ENCODE measurements around the gene FLYWCH2.
A peak's percentile ranks its signal among the peaks of the same experiment; 100 is the strongest.
"Not testable (repeated sequence)": the region's sequence is repeated elsewhere in the genome, so short reads cannot be mapped to it uniquely, and the experiment has no call there.

Gene FLYWCH2

DNA sequence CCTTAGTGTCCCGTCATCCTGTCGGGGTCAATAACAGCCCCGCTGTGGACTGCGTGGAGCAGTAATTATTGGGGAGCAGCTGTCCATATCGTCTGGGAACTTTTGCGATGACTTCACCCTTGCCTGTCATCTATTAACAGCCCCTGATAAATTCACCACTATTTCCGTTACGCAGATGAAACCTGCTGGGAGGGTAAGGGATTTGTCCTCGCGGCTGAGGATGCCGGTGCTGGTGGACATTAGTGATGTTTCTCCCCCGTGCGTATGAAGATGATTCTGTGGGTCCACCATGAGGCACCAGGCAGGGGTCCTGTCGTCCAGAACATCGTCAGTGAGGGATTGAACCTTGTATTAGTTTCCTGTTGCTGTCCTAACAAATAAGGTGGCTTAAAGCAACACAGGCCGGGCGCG, 1.0 kb downstream of the FLYWCH2 start:
- DNase-seq, result no peak

DNA sequence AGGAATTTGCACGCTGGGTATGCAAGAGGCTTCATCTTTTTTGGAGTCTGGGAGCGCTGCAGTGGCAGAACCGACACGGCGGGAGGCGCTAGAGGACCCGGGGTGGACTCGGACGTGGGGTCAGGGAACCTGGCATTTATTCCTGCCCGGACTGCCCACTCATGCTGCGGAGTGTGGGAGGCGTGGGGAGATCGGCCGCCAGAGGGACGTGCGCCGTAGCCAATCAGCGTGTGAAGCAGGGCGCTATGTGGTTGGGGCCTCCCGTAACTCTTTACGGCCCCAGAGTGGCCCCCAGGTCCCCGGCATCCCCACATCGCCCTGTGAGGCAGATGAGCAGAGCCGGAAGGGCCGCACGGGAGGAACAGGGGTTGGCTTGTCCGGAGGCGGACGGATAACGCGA, 11.2 kb downstream of the FLYWCH2 start:
- no peak for DNase-seq

DNA sequence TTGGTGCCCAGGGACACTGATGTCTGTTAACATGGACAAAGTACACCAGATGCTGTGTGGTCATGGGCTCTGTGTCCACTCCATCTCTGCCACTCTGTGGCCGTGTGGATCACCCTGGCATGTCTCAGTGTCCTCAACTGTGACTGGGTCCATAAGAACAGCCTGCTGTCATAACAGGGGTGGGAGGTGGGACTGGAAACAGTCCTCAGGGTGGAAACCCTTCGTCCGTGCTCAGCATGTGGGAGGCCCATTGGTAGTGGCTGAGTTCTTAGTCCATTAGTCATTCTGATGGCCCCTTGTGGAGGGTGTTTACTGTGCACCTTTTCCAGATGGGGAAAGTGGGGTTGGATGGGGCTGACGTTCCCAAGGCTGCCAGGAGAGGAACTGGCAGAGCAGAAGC, 12.8 kb downstream of the FLYWCH2 start:
- DNase-seq, result no peak

DNA sequence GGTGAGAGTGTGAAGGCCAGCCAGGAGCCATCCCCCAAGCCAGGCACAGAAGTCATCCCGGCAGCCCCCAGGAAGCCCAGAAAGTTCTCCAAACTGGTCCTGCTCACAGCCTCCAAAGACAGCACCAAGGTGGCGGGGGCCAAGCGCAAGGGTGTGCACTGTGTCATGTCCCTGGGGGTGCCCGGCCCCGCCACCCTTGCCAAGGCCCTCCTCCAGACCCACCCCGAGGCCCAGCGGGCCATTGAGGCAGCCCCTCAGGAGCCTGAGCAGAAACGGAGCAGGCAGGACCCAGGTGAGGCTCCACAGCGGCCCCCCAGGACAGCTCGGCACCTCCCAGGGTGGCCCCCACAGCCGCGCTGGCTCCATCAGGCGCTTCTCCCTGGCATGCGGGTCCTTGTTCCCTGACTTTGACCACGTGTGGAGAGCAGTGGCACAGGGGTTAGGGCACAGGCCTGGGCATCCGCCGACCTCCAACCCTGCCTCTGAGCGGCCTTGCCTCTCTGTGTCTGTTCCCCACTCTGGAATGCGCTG, 13.5 kb downstream of the FLYWCH2 start:
- DNase-seq, result no peak

DNA sequence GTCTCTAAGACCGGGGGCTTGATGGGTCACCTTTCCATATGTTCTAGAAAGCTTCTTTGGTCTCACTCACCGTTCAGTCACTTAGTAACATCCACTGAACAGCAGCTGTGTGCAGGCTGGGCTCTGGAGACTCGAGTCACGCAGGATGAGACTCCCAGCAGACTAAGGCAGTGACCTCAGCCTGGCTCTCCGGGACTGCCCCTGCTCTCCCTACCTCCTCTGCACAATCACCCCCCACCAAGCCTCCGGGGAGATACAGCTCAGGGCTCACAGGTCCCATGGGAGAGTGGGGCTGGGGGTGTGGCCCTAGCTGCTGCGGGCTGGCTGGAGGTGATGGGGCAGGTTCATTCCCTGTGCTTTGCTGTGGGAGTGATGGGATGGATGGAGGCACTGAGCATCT, 14.1 kb downstream of the FLYWCH2 start:
- no peak for DNase-seq

DNA sequence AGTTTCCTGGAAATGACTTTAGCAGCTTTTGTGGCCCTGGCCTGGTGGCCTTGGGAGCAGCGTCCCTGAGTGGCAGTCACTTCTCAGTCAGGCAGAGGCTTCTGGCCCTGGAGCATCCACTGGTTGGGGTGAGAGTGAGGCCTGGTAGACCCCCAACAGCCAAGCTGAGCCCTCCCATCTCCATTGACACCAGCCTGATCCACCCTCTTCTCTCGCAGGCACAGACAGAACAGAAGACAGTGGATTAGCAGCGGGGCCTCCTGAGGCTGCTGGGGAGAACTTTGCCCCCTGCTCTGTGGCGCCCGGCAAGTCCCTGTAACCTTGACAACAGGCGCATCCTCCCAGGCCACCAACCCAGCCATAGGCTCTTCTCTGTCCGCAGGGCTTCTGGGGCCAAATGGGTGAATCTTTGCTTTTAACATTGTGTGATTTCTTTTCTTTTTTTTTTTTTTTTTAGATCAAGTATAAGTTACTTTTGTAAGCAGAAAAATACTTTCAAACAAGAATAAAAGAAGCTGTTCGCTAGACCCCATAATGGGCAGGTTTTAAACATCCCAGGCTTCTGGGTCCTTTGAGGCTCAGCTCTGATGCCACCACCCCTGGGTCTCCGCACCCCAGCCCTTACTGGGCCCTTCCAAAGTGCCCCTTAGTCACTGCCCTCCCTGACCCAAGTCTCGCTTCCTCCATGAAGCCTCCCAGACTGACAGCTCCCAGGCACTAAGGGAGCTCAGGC, 16.0 kb downstream of the FLYWCH2 start:
- DNase-seq, result no peak

DNA sequence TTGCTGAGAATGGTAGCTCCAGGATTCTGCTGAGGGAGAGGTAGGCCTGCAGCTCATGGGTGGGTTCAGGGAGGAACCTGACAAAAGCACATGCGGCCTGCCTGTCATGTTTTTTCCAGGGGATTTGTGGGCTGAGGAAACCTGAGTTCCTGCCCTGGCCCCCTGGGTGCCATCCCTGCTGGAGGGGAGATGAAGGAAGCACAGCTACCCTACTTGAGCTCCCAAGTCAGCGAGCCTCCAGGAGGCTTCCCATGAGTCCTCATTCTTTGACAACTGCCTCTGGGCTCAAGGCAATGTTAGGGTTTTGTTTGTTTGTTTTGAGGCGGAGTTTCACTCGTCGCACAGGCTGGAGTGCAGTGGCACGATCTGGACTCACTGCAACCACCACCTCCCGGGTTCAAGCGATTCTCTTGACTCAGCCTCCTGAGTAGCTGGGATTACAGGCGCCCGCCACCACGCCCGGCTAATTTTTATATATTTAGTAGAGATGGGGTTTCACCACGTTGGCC, 16.6 kb downstream of the FLYWCH2 start:
- DNase-seq, result no peak

DNA sequence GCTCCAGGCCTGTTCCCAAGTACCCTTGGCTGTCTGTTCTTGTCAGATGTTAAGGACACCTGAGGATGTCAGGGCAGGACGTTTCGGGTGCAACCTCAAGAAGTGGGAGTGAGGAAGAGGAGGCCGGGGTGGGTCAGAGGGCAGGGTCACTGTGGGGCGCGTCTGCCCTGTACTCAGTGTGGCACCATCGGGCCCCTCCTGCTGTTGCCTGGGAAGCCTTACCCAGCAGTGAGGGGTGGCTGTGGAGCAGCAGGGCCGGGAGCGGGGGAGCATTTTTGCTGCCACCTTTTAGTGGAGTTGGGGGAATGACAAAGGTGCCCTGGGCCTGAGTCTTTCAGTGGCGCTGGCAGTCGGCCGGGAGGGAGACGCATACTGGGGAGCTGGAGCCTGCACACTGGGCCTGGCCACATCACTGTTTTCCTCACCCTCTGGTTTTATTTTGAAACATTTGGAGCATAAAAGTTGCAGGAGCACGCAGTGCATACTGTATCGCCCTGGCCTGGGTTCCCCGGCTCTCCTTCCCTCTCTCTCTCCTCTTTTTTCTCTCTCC, 17.6 kb downstream of the FLYWCH2 start:
- DNase-seq, result no peak

DNA sequence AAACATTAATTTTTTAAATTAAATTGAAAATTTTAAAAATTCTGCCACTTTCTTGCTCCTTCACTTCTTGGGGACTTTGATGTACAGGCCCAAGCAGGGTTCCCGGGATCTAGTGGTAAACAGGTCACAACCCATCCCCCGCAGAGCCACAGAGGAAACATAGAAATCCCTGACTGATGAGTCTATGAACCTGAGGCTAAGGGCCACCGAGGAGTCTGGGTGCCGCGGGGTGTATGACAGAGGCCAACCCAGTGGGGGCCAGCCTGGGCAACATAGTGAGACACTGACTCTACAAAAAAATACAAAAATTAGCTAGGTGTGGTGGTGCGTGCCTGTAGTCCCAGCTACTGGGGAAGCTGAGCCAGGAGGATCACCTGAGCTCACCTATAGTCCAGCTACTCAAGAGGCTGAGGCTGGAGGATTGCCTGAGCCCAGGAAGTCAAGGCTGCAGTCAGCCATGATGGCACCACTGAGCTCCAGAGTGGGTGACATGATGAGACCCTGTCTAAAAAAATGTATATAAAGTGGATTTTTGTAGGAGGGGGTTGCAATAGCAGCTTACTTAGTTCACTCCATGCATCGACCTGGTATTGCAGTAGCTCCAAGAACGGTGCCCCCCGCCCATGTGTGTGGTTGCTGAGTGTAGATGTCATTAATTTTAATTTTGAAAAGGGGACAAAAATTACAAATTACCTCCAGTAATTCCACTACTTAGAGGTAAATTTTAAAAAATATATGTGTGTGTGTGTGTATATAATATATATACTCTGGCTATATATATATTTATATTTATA, 19.5 kb downstream of the FLYWCH2 start:
- no peak for DNase-seq

DNA sequence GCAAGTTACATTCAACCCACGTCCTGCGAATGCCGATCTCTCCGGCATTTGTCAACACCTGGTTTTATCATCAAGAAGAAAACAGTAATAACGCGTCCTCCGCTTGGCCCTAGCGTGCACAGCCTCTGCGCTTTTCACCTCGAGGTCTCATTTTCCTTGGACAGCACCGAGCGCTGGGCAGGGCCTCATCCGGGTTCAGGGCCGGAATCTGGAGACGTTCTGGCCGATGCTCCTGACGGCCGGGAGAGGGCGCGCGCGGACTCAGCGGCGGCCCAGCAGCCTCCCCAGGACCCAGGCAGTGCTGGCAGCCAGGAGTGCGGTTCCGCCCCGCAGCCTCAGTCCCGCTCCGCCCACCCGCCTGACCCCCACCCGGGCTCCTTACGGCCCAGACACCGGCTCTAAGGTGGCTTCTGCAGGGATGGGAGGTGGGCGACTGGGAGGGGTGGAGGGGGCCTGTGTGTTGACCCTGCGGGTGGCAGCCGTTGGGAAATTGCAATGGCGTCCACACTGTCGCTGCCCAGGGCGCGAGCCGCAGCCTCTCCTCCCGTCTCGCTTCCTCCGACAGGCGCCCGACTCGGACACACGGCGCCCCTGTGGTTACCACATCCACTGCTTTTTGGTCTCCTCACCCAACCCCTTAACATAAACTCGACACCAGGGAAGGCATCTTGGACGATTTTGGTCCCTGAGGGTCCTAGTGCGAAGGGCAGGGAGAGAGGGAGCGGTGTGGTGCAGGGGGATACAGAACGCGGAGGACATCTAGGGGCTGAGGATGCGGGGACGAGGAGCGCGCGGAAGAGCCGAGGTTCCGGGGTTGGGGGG, 21.3 kb downstream of the FLYWCH2 start:
- peak; percentile 32 for DNase-seq

DNA sequence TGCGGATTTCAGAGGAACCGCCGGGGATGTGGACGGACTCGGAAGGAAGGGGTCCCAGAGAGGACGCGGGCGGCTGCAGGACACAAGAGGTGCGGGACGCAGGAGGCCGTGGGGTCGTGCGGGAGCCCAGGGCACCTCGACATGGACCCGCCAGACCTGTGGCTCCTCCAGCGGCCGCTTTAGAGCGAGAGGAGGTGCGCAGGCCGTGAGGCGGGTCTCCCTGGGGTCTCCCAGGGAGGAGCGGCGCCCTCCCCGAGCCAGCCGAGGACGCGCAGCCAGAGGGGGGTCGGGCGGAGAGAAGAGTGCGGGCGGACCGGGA, 21.9 kb downstream of the FLYWCH2 start:
- no peak for DNase-seq

DNA sequence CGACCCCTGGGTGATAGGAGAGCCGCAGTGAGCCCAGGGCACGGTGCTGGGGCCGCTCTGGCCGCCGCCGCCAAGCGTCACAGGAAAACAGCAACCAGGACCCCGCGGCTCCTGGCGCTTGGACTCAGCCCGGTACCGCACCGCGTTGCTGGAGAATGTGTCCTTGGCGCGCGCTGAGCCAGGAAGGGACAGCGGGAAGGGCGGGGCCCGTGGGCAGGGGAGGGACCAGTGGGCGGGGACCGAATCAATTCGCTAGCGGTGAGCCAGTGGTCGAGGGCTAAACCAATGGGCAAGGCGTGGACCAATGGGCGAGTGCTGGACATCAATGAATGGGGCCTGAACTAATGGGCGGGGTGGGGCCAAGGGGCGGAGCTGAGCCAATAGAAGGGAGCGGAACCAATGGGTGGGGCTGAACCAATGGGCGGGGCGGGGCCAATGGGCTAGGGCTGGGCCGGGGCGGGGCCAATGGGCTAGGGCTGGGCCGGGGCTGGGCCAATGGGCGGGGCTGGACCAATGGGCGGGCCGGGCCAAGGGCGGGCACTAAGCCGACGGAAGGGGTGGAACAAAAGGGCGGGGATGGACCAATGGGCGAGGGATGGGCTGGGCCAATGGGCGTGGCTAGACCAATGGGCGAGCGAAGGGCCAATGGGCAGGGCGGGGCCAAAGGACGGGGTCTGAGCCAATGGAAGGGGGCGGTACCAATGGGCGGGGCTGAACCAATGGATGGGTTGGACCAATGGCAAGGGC, 22.4 kb downstream of the FLYWCH2 start:
- peak; percentile 93 for DNase-seq

DNA sequence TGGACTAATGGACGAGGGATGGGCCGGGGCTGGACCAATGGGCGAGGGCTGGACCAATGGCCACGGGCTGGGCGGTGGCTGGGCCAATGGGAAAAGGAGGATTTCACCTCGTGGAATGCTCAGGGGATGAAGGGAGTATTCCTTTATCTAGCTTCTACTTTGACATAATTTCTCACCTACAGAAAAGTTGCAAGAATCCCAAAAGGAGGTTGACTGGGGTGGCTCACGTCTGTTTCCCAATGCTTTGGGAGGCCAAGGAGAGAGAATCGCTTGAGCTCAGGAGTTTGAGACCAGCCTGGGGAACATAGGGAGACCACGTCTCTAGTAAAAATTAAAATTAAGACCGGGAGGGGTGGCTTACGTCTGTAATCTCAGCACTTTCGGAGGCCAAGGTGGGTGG, 23.0 kb downstream of the FLYWCH2 start:
- DNase-seq, result no peak

DNA sequence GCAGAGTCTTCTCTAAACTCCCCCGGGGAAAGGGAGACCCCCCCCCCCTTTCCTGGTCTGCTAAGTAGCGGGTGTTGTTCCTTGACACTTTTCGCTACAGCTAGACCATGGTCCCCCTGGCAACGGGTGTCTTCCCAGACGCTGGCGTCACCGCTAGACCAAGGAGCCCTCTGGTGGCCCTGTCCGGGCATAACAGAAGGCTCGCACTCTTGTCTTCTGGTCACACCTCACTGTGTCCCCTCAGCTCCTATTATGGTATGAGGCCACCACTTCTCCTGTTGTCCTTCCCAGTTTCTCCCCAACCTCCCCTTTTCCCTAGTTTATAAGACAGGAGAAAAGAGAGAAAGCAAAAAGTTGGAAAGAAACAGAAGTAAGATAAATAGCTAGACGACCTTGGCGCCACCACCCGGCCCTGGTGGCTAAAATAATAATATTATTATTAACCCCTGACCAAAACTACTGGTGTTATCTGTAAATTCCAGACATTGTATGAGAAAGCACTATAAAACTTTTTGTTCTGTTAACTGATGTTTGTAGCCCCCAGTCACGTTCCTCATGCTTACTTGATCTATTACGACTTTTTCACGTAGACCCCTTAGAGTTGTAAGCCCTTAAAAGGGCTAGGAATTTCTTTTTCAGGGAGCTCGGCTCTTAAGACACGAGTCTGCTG, 24.2 kb downstream of the FLYWCH2 start:
- not testable (repeated sequence) for DNase-seq

DNA sequence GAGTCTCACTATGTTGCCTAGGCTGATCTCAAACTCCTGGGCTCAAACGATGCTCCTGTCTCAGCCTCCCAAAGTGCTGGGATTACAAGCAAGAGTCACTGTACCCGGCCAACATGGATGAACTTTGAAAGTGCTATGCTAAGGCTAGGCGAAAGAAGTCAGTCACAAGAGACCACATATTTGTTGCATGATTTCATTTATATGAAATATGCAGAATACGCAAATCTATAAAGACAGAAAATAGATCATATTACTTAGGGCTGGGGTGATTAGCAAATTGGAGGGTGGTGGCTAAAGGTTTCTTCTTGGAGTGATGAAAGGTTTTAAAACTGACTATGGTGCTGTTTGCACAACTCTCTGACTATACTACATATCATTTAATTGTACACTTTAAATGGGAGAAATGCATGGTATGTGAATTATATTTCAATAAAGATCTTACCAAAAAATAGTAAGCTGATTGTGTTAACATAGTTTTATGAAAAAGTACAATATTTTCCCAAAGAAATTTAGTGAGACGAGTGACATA, 27.5 kb downstream of the FLYWCH2 start:
- DNase-seq, result no peak

DNA sequence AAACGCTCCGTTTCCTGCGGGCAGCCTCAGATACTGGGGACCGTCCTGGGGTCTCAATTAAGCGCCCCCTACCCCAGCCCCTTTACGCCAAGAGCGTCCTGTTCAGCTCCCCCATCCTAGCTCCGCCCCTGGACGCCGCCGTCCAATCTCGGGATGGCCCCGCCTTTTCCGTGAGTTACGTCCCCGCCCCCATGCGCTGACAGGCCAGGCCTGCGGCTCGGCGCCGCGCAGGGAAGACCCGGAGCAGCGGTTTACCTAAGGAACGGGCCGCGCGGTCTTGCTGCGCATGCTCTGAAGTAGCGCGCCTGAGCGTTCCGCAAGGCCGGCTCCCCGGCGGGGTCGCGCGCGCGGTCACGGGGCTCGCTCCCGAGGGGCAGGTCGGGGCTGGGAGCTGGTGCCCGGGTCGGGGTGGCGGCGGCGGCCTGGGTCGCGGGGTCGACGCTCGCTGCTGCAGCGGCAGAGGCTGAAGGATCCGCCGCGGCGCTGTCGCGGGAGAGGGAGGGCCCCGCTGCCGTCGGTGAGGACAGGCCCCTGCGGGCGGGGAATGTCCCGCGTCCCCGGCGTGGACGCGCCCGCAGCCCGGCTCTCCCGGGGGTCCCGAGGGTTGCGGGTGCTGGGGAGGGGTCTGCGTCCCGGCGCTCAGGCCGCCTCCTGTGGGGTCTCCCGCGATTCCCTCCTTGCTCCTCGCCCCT, 28.8 kb downstream of the FLYWCH2 start, which contains the start of gene FLYWCH1:
FLYWCH1 (plus strand) TSS at position 294 of the 692 bp plus-strand sequence. CDS start 17,755 bp downstream, outside the sequence.
- peak; percentile 88 for DNase-seq

DNA sequence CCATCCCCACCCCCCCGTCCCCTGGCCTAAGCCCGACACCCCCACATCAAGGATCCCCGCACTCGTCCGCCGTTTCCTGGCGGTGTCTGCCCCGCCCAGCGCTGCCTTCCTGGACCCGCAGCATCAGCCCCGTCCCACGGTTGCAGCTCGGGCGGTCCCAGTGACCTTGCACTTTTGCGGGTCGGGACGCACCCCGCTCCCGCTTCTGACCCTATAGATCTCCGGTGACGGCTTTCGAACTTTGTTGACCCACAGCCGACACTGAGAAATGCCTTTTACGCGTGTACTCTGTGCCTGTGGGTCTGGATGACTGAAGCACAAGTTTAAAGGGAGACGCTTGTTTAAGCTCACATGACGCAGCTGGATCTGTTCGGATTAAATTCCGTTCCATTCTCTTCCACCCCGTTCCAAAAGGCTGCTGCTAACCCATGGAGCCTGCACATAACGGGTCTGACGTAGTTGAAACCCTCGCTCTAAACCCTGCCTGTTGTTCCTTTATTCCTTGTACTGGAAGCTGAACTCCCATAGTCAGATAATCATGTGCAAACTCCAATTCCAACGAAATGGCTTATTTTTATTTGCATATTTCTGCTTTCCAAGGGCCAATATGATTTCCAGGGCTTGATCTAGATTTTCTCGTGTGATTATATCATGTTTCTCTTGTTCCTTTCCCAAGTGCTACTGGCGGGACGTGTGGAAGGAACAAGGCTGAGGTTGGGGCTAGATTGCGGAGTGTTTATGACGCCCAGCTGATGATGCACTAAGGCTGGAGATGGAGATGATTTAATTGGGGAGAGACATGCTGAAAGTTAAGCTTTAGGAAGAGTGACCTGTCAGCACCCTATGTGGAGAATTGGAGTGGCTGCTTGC, 29.6 kb downstream of the FLYWCH2 start:
- DNase-seq, result no peak

DNA sequence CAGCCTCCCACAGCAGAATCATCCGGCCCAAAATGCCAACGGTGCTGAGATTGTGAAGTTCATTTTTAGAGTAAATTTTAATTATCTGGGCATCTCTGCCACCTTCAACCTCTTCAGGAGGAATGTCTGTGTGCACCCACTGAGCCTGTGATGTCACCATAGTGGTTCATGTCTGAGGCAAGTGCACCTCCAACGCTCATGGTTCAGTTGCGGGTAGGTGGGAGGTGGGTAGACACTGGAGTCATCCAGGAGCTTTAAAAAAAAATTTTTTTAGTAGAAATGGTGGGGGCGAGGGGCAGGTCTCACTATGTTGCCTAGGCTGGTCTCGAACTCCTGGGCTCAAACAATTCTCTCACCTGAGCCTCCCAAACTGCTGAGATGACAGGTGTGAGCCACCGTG, 30.6 kb downstream of the FLYWCH2 start:
- DNase-seq, result no peak

DNA sequence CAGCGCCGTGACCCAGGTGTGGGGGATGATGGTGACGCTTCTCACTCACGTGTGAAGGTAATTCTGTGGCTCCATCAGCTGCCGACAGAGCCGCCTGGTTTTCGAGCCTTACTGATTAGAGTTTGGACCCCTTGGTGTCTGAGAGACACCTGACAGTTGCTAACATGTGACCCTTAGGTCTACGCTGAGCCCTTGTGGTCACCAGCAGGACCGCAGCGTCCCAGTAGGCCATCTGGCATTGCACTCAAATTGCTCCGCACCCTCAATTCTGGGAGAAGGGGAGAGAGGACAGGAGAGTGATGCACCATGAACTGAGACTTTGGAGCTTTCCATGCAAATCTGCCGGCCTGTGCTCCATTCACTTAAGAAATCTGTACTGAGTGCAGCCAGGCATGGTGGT, 31.2 kb downstream of the FLYWCH2 start:
- DNase-seq, result no peak

Data from NCI-H1105 (cell line).